Chondrocyte (in vitro differentiated cells): ENCODE results near the gene RABGAP1L. TPM values are rescaled to one million over a fixed set of nuclear protein-coding genes. Genes with fewer than 3 reads are reported as not detected.

ENCODE experiments used
- DNase-seq: peaks from one replicate; pipeline ENCODE4 v3.0.0; 2021; ENCODE audit warnings: mixed read lengths, low spot score
- H3K27ac Mint-ChIP-seq: one replicate; pipeline ENCODE4 v1.8.0; 2021; ENCODE audit warnings: mild to moderate bottlenecking, moderate library complexity, mixed read lengths; ENCODE audit not compliant: unreplicated experiment
- H3K27me3 Mint-ChIP-seq: 2 replicates; pipeline ENCODE4 v1.8.0; 2021; ENCODE audit warnings: low read depth, mixed read lengths
- H3K36me3 Mint-ChIP-seq: 2 replicates; pipeline ENCODE4 v1.8.0; 2021; ENCODE audit warnings: low read depth, mixed read lengths
- H3K4me1 Mint-ChIP-seq: 2 replicates; pipeline ENCODE4 v1.8.0; 2021; ENCODE audit warnings: low read depth, mild to moderate bottlenecking, mixed read lengths
- H3K4me3 Mint-ChIP-seq: one replicate; pipeline ENCODE4 v1.8.0; 2021; ENCODE audit warnings: mild to moderate bottlenecking, moderate library complexity, mixed read lengths; ENCODE audit not compliant: unreplicated experiment
- H3K9me3 Mint-ChIP-seq: 2 replicates; pipeline ENCODE4 v1.8.0; 2021; ENCODE audit warnings: low read depth, mixed read lengths
- CTCF ChIP-seq: fragments of 200-600 bp; sonication (generic); IDR thresholded peaks from 2 replicates; pipeline ENCODE4 v1.5.0; 2021; ENCODE audit warnings: antibody characterized with exemption, mild to moderate bottlenecking, moderate library complexity
- total RNA-seq: library from RNA; stranded (reverse); gene quantifications from 3 replicates; pipeline ENCODE4 v1.2.1, GENCODE V29; 2021

Gene RABGAP1L
- total RNA-seq, 1 donor from 2014 or later = 27.1 TPM

DNA sequence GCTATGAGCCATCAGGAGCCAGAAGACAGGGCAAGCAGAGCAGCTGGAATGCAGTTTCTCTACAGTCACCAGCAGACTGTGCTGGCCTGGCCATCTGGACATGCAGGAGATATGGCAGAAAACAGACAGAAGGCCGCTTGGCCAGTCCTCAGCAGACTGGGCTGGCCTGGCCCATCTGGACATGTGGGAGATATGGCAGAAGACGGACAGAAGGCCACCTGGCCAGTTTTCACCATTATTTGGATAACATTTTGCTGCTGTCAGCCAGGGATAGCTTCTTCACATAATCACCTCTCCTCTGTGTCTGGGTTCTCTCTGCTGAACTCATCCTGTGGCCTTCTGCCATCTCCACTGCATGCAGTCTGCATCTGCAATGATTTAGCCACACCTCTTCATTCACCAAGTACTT lies 815.4 kb downstream of the RABGAP1L start:
- no peak overlapping the region for H3K4me3 Mint-ChIP-seq
- no peaks in the 10 kb centered on the region for H3K27me3 Mint-ChIP-seq
- peaks cover 14% of the 10 kb centered on the region for H3K4me1 Mint-ChIP-seq
- no peak overlapping the region for H3K27ac Mint-ChIP-seq
- no peak for DNase-seq
- peaks cover 4% of the 10 kb centered on the region for H3K36me3 Mint-ChIP-seq
- no peak for TF ChIP-seq CTCF
- no peaks in the 10 kb centered on the region for H3K9me3 Mint-ChIP-seq

GRCh38 chr1:174975764-174976163 lies 816.4 kb downstream of the RABGAP1L start:
- H3K9me3 Mint-ChIP-seq = no peaks in the 10 kb centered on the region
- no peak overlapping the region for H3K27ac Mint-ChIP-seq
- TF ChIP-seq CTCF = no peak
- H3K36me3 Mint-ChIP-seq = peaks cover 5% of the 10 kb centered on the region
- peaks cover 8% of the 10 kb centered on the region for H3K4me1 Mint-ChIP-seq
- no peak overlapping the region for H3K4me3 Mint-ChIP-seq
- no peak for DNase-seq
- no peaks in the 10 kb centered on the region for H3K27me3 Mint-ChIP-seq

GRCh38 chr1:174976436-174977108 lies 817.3 kb downstream of the RABGAP1L start:
- Mint-ChIP-seq H3K4me1 (peaks cover 8% of the 10 kb centered on the region), H3K36me3 (peaks cover 7% of the 10 kb centered on the region), H3K27ac (no peak overlapping the region), H3K9me3 (no peaks in the 10 kb centered on the region), H3K4me3 (no peak overlapping the region), H3K27me3 (no peaks in the 10 kb centered on the region)
- DNase-seq = no peak
- no peak for TF ChIP-seq CTCF

DNA sequence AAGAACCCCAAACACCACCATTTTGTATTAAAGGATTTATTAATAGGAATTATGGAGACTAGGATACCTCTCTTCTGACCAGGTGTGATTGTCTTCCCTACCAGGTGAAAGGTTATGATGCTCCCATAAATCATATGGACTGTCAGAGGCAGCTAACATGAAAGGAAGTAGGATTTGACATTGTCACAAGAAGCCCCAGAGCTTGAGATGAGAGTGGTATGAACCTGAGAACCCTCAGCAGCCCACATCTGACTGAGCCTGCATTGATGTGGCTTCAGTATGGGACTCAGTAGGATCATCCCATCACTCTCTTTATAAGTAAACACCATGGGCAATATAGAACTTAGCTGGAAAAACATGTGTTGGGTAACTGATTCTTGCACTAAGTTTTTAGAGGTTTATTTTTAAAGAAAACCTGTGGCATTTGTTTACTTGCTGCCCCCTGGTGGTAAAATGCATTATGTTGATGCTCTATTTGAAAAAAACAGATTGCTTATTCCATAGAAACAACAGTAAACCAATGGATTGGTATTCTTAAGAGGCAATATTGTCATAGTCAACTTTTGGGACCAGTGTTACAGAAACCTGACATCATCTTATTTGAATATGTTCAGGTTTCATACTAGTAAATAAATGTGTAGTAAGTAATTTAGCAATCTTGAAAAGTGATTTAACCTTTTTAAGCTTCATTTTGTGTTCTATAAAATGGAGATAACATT lies 823.8 kb downstream of the RABGAP1L start:
- Mint-ChIP-seq H3K4me1 (no peaks in the 10 kb centered on the region), H3K9me3 (no peaks in the 10 kb centered on the region), H3K36me3 (peaks cover 6% of the 10 kb centered on the region), H3K4me3 (no peak overlapping the region), H3K27me3 (no peaks in the 10 kb centered on the region), H3K27ac (no peak overlapping the region)
- peak; percentile 85 for TF ChIP-seq CTCF
- DNase-seq = no peak

GRCh38 chr1:174984952-174985351 lies 825.6 kb downstream of the RABGAP1L start:
- Mint-ChIP-seq H3K9me3 (no peaks in the 10 kb centered on the region), H3K4me3 (no peak overlapping the region), H3K4me1 (no peaks in the 10 kb centered on the region), H3K27ac (no peak overlapping the region), H3K27me3 (no peaks in the 10 kb centered on the region), H3K36me3 (peaks cover 6% of the 10 kb centered on the region)
- DNase-seq = no peak
- TF ChIP-seq CTCF = no peak
